Measurements from ENCODE around the gene PLD1. TPM values are rescaled to one million over a fixed set of nuclear protein-coding genes. Genes with fewer than 3 reads are reported as not detected.
"Not testable (repeated sequence)": the region's sequence is repeated elsewhere in the genome, so short reads cannot be mapped to it uniquely, and the experiment has no call there.

PLD1 gene
- total RNA-seq, 1 experiment from 2014 or later = 5.3 TPM

DNA sequence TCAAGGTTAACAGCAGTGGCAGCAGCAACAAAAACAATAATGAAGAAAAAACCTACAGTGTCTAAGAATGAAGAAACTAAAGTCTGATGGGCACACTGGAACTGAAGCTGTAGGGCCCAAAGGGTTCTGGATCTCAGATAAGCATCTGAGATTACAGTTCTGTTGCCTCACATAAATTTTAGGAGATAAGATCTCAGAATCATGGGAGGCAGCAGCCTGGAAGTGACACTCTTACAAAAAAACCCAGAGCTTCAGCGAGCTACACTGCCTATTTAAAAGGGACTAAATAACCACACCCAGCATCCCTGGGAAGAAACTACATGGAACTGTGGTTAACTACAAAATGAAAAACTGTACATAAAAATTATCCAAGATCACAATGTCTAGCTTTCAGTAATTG lies 61.2 kb downstream of the PLD1 start:
- Histone ChIP-seq H3K9me3 (no peaks in the 10 kb centered on the region), H3K27me3 (replicated peaks; ENCODE audit: control insufficient read depth, insufficient read depth, low read length) (no peaks in the 10 kb centered on the region), H3K36me3 (ENCODE audit: control insufficient read depth, insufficient read depth, low read length) (no peaks in the 10 kb centered on the region; the same call in 1 of the 2 replicates), H3K4me3 (ENCODE audit: low read depth, low read length) (no peak overlapping the region), H3K4me1 (no peaks in the 10 kb centered on the region)
- no peak overlapping the region for H3K4me3 Mint-ChIP-seq (ENCODE audit: unreplicated experiment)
- POLR2A ChIA-PET = no interaction called here
- no peak for DNase-seq
- intact Hi-C loops (cut with micrococcal nuclease; ENCODE audit: unreplicated experiment) = no loop called here
- no peaks in the 10 kb centered on the region for H3K36me3 Mint-ChIP-seq (ENCODE audit: insufficient read depth, unreplicated experiment)
- BruUV-seq (replicated peaks) = no TSS peak
- TF ChIP-seq, protein P1, sequence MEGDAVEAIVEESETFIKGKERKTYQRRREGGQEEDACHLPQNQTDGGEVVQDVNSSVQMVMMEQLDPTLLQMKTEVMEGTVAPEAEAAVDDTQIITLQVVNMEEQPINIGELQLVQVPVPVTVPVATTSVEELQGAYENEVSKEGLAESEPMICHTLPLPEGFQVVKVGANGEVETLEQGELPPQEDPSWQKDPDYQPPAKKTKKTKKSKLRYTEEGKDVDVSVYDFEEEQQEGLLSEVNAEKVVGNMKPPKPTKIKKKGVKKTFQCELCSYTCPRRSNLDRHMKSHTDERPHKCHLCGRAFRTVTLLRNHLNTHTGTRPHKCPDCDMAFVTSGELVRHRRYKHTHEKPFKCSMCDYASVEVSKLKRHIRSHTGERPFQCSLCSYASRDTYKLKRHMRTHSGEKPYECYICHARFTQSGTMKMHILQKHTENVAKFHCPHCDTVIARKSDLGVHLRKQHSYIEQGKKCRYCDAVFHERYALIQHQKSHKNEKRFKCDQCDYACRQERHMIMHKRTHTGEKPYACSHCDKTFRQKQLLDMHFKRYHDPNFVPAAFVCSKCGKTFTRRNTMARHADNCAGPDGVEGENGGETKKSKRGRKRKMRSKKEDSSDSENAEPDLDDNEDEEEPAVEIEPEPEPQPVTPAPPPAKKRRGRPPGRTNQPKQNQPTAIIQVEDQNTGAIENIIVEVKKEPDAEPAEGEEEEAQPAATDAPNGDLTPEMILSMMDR (IDR thresholded peaks at IDR 0.05; ENCODE audit: insufficient read depth in 1 of 2, low read depth in 1 of 2, low read length in 1 of 2, severe bottlenecking in 1 of 2, unreplicated experiment in 1 of 2) = no peak
- no peaks in the 10 kb centered on the region for H3K9me3 Mint-ChIP-seq (ENCODE audit: unreplicated experiment)
- CTCF ChIA-PET = no interaction called here
- H3K27me3 Mint-ChIP-seq (ENCODE audit: insufficient read depth, unreplicated experiment) = no peaks in the 10 kb centered on the region
- H3K4me1 Mint-ChIP-seq (ENCODE audit: low read depth, unreplicated experiment) = no peaks in the 10 kb centered on the region
- no peak overlapping the region for H3K27ac Mint-ChIP-seq (ENCODE audit: unreplicated experiment)

GRCh38 chr3:171748064-171748924 lies 62.0 kb downstream of the PLD1 start:
- Histone ChIP-seq H3K36me3 (ENCODE audit: control insufficient read depth, insufficient read depth, low read length) (no peaks in the 10 kb centered on the region; the same call in 1 of the 2 replicates), H3K4me3 (ENCODE audit: low read depth, low read length) (no peak overlapping the region), H3K27me3 (replicated peaks; ENCODE audit: control insufficient read depth, insufficient read depth, low read length) (no peaks in the 10 kb centered on the region), H3K9me3 (no peaks in the 10 kb centered on the region), H3K4me1 (no peaks in the 10 kb centered on the region)
- intact Hi-C loops (cut with micrococcal nuclease; ENCODE audit: unreplicated experiment) = no loop called here
- H3K27me3 Mint-ChIP-seq (ENCODE audit: insufficient read depth, unreplicated experiment) = no peaks in the 10 kb centered on the region
- no peak for DNase-seq
- TF ChIP-seq, protein P1 (IDR thresholded peaks at IDR 0.05; ENCODE audit: insufficient read depth in 1 of 2, low read depth in 1 of 2, low read length in 1 of 2, severe bottlenecking in 1 of 2, unreplicated experiment in 1 of 2) = no peak
- no peak overlapping the region for H3K27ac Mint-ChIP-seq (ENCODE audit: unreplicated experiment)
- CTCF ChIA-PET = no interaction called here
- POLR2A ChIA-PET = no interaction called here
- no peaks in the 10 kb centered on the region for H3K9me3 Mint-ChIP-seq (ENCODE audit: unreplicated experiment)
- no peaks in the 10 kb centered on the region for H3K36me3 Mint-ChIP-seq (ENCODE audit: insufficient read depth, unreplicated experiment)
- no peak overlapping the region for H3K4me3 Mint-ChIP-seq (ENCODE audit: unreplicated experiment)
- BruUV-seq (replicated peaks) = no TSS peak
- no peaks in the 10 kb centered on the region for H3K4me1 Mint-ChIP-seq (ENCODE audit: low read depth, unreplicated experiment)

GRCh38 chr3:171747223-171747920 lies 62.9 kb downstream of the PLD1 start:
- DNase-seq = no peak
- Mint-ChIP-seq H3K27me3 (ENCODE audit: insufficient read depth, unreplicated experiment) (no peaks in the 10 kb centered on the region), H3K36me3 (ENCODE audit: insufficient read depth, unreplicated experiment) (no peaks in the 10 kb centered on the region), H3K9me3 (ENCODE audit: unreplicated experiment) (no peaks in the 10 kb centered on the region), H3K4me3 (ENCODE audit: unreplicated experiment) (no peak overlapping the region), H3K27ac (ENCODE audit: unreplicated experiment) (no peak overlapping the region), H3K4me1 (ENCODE audit: low read depth, unreplicated experiment) (no peaks in the 10 kb centered on the region)
- H3K36me3 ChIP-seq (ENCODE audit: control insufficient read depth, insufficient read depth, low read length) = no peaks in the 10 kb centered on the region; the same call in 1 of the 2 replicates
- CTCF ChIA-PET = no interaction called here
- H3K27me3 ChIP-seq (replicated peaks; ENCODE audit: control insufficient read depth, insufficient read depth, low read length) = no peaks in the 10 kb centered on the region
- H3K9me3 ChIP-seq = no peaks in the 10 kb centered on the region
- H3K4me3 ChIP-seq (ENCODE audit: low read depth, low read length) = no peak overlapping the region
- no peaks in the 10 kb centered on the region for H3K4me1 ChIP-seq
- POLR2A ChIA-PET = no interaction called here
- intact Hi-C loops (cut with micrococcal nuclease; ENCODE audit: unreplicated experiment) = no loop called here
- BruUV-seq (replicated peaks) = no TSS peak
- TF ChIP-seq, protein P1 (IDR thresholded peaks at IDR 0.05; ENCODE audit: insufficient read depth in 1 of 2, low read depth in 1 of 2, low read length in 1 of 2, severe bottlenecking in 1 of 2, unreplicated experiment in 1 of 2) = no peak

- H3K4me1 ChIP-seq; BruUV-seq (replicated peaks); CTCF ChIA-PET; H3K9me3 Mint-ChIP-seq (ENCODE audit: unreplicated experiment); H3K4me3 Mint-ChIP-seq (ENCODE audit: unreplicated experiment); H3K36me3 ChIP-seq (ENCODE audit: control insufficient read depth, insufficient read depth, low read length); H3K4me1 Mint-ChIP-seq (ENCODE audit: low read depth, unreplicated experiment); H3K27me3 Mint-ChIP-seq (ENCODE audit: insufficient read depth, unreplicated experiment); H3K4me3 ChIP-seq (ENCODE audit: low read depth, low read length); DNase-seq; H3K36me3 Mint-ChIP-seq (ENCODE audit: insufficient read depth, unreplicated experiment); POLR2A ChIA-PET; H3K9me3 ChIP-seq; intact Hi-C loops (cut with micrococcal nuclease; ENCODE audit: unreplicated experiment); H3K27ac Mint-ChIP-seq (ENCODE audit: unreplicated experiment); H3K27me3 ChIP-seq (replicated peaks; ENCODE audit: control insufficient read depth, insufficient read depth, low read length): not testable (repeated sequence)
Observed at GRCh38 chr3:171746320-171747222, 63.7 kb downstream of the PLD1 start.

Data from Caco-2 (cell line).